SK-N-SH (cell line): ENCODE data around the gene HBG2. TPM values are rescaled to one million over a fixed set of nuclear protein-coding genes. Genes with fewer than 3 reads are reported as not detected.

Experiments used
- CTCF ChIA-PET: fragments of 300-600, 350-600 bp; formaldehyde crosslinking; extraction: SDS; loops from one replicate; lab custom pipeline; 2021; lab: Yijun Ruan, JAX
- POLR2A ChIA-PET: fragments of 350-600 bp; sonication (Branson Sonifier 250); formaldehyde crosslinking; extraction: SDS; loops from one replicate; lab custom pipeline; 2020; ENCODE audit warnings: antibody characterized with exemption, inconsistent platforms; lab: Yijun Ruan, JAX
- DNase-seq: peaks from one replicate; pipeline ENCODE4 v3.0.0; 2012
- H2AFZ ChIP-seq: fragments of 200-600 bp; sonication (generic); 2 replicates; pipeline ENCODE4 v1.8.1; 2016; ENCODE audit warnings: antibody characterized with exemption, mild to moderate bottlenecking, low read depth
- H3F3A ChIP-seq: fragments of 200-600 bp; sonication (generic); replicated peaks from 2 replicates; pipeline ENCODE3; 2016; ENCODE audit warnings: antibody characterized with exemption, mild to moderate bottlenecking; ENCODE audit not compliant: insufficient read depth
- H3K27ac ChIP-seq, 2 experiments: fragments of 200-500 bp in 1 of 2; fragments of 200-600 bp in 1 of 2; sonication (Bioruptor generic) in 1 of 2; sonication (generic), shearing (Covaris generic) in 1 of 2; 2 replicates each; pipeline versions ENCODE4 v1.5.1 to v1.6.1; 2014 to 2016; ENCODE audit warnings: low read depth in 2 of 2, inconsistent platforms in 1 of 2, low read length in 1 of 2, mild to moderate bottlenecking in 1 of 2, mixed read lengths in 1 of 2
- H3K27me3 ChIP-seq: fragments of 200-600 bp; sonication (generic), shearing (Covaris generic); 2 replicates; pipeline ENCODE4 v1.6.1; 2016; ENCODE audit warnings: mixed run types; ENCODE audit not compliant: insufficient read depth
- H3K36me3 ChIP-seq, 2 experiments: fragments of 200-500 bp in 1 of 2; fragments of 200-600 bp in 1 of 2; sonication (Bioruptor generic) in 1 of 2; sonication (generic) in 1 of 2; replicated peaks in 1 of 2; 2 replicates each; pipeline versions ENCODE3 to v1.5.1; 2014 to 2016; ENCODE audit warnings: low read length in 1 of 2, mild to moderate bottlenecking in 1 of 2; ENCODE audit not compliant: insufficient read depth in 2 of 2, control insufficient read depth in 1 of 2
- H3K4me1 ChIP-seq, 2 experiments: fragments of 200-500 bp in 1 of 2; fragments of 200-600 bp in 1 of 2; sonication (Bioruptor generic) in 1 of 2; sonication (generic), shearing (Covaris generic) in 1 of 2; 2 replicates each; pipeline versions ENCODE4 v1.5.1 to v1.6.1; 2014 to 2016; ENCODE audit warnings: low read depth in 1 of 2, low read length in 1 of 2, mixed run types in 1 of 2; ENCODE audit not compliant: insufficient read depth in 2 of 2, control insufficient read depth in 1 of 2
- H3K4me2 ChIP-seq: fragments of 200-600 bp; sonication (generic), shearing (Covaris generic); 2 replicates; pipeline ENCODE4 v1.6.1; 2017; ENCODE audit warnings: mixed run types
- H3K4me3 ChIP-seq, 2 experiments: fragments of 200-500 bp in 1 of 2; fragments of 200-600 bp in 1 of 2; sonication (Bioruptor generic) in 1 of 2; sonication (generic), shearing (Covaris generic) in 1 of 2; 2 replicates each; pipeline versions ENCODE4 v1.5.1 to v1.8.1; 2014 to 2016; ENCODE audit warnings: low read depth in 2 of 2, inconsistent platforms in 1 of 2, low read length in 1 of 2, mild to moderate bottlenecking in 1 of 2, mixed read lengths in 1 of 2, moderate library complexity in 1 of 2
- H3K79me2 ChIP-seq: fragments of 200-600 bp; sonication (generic); 2 replicates; pipeline ENCODE4 v1.8.1; 2017; ENCODE audit warnings: mild to moderate bottlenecking; ENCODE audit not compliant: insufficient read depth
- H3K9ac ChIP-seq: fragments of 200-600 bp; sonication (generic); 2 replicates; pipeline ENCODE4 v1.6.1; 2017; ENCODE audit warnings: mixed run types
- H3K9me2 ChIP-seq: fragments of 200-600 bp; sonication (generic); 2 replicates; pipeline ENCODE4 v1.6.1; 2017; ENCODE audit warnings: mixed run types
- H3K9me3 ChIP-seq: fragments of 200-600 bp; sonication (generic); 2 replicates; pipeline ENCODE4 v1.6.1; 2017; ENCODE audit warnings: mixed run types, mild to moderate bottlenecking, moderate library complexity
- H4K20me1 ChIP-seq: fragments of 200-600 bp; sonication (generic); 2 replicates; pipeline ENCODE4 v1.6.1; 2017; ENCODE audit warnings: mild to moderate bottlenecking, mixed run types; ENCODE audit not compliant: insufficient read depth
- CTCF ChIP-seq: fragments of 200-600 bp; sonication (generic); IDR thresholded peaks from 2 replicates; pipeline ENCODE4 v1.6.1; 2017; ENCODE audit warnings: antibody characterized with exemption, mild to moderate bottlenecking, moderate library complexity
- FOXM1 ChIP-seq: IDR thresholded peaks from 2 replicates; pipeline ENCODE4 v1.4.0; 2012; ENCODE audit warnings: low read depth, mild to moderate bottlenecking
- GABPA ChIP-seq: IDR thresholded peaks from 2 replicates; pipeline ENCODE4 v1.4.0; 2012; ENCODE audit warnings: low read depth, mild to moderate bottlenecking
- GATA2 ChIP-seq: sonication (generic); formaldehyde crosslinking; IDR thresholded peaks from 2 replicates; pipeline ENCODE4 v1.5.0; 2020; ENCODE audit warnings: mild to moderate bottlenecking, missing genetic modification reagents
- JUND ChIP-seq: IDR thresholded peaks from 2 replicates; pipeline ENCODE4 v1.4.0; 2012
- MEF2A ChIP-seq: IDR thresholded peaks from 2 replicates; pipeline ENCODE4 v1.4.0; 2012; ENCODE audit warnings: low read depth, borderline replicate concordance
- MXI1 ChIP-seq: IDR thresholded peaks from 2 replicates; pipeline ENCODE4 v1.6.1; 2012; ENCODE audit warnings: mild to moderate bottlenecking, low read depth, low read length, improper control_type of control experiment
- NFIC ChIP-seq: IDR thresholded peaks from 2 replicates; pipeline ENCODE4 v1.4.0; 2012; ENCODE audit warnings: borderline replicate concordance
- RAD21 ChIP-seq: IDR thresholded peaks from 2 replicates; pipeline ENCODE4 v1.6.1; 2012; ENCODE audit warnings: mild to moderate bottlenecking, low read length
- SIN3A ChIP-seq: IDR thresholded peaks from 2 replicates; pipeline ENCODE4 v1.6.1; 2012; ENCODE audit warnings: low read depth, mild to moderate bottlenecking, low read length, moderate library complexity, borderline replicate concordance
- SMC3 ChIP-seq: IDR thresholded peaks from 2 replicates; pipeline ENCODE4 v1.6.1; 2012; ENCODE audit warnings: low read depth, low read length, improper control_type of control experiment
- TCF12 ChIP-seq: IDR thresholded peaks from 2 replicates; pipeline ENCODE4 v1.4.0; 2012
- TEAD4 ChIP-seq: IDR thresholded peaks from 2 replicates; pipeline ENCODE4 v1.4.0; 2012; ENCODE audit warnings: mild to moderate bottlenecking, borderline replicate concordance; ENCODE audit not compliant: insufficient read depth
- YY1 ChIP-seq: IDR thresholded peaks from 2 replicates; pipeline ENCODE4 v1.4.0; 2012; ENCODE audit warnings: low read depth, mild to moderate bottlenecking
- WGBS: methylation state at CpG from one replicate; pipeline ENCODE4 v1.1.6; 2017; ENCODE audit warnings: low lambda C conversion rate; 5-methylcytosine and 5-hydroxymethylcytosine counted together
- polyA plus RNA-seq, 3 experiments: library from polyadenylated mRNA; depleted of rRNA; stranded (reverse); fragments of >200 nt; gene quantifications; 2 replicates each; pipeline ENCODE4 v1.2.3, GENCODE V29; 2012

HBG2 gene
- polyA plus RNA-seq, 1 of the 3 experiments (the other 2 are of a cell fraction), result 0.33 TPM

- 4% methylated on average over 7 of the region's 7 CpGs for WGBS
- Histone ChIP-seq H3K27me3 (no peaks in the 10 kb centered on the region), H3F3A (no peaks in the 10 kb centered on the region), H3K4me1 (no peaks in the 10 kb centered on the region), H3K9me2 (no peaks in the 10 kb centered on the region), H3K4me2 (no peak overlapping the region), H3K27ac (no peak overlapping the region), H3K9ac (no peak overlapping the region), H2AFZ (no peak overlapping the region), H3K9me3 (no peaks in the 10 kb centered on the region), H3K36me3 (no peaks in the 10 kb centered on the region), H3K4me3 (no peak overlapping the region), H3K79me2 (no peaks in the 10 kb centered on the region), H4K20me1 (no peaks in the 10 kb centered on the region)
- ChIA-PET CTCF (interaction anchor here (0.5 kb wide), 1 partner anchor 57 kb away, joined by 3 read pairs; no protein-coding TSS in a partner anchor), POLR2A (no interaction called here)
- DNase-seq, result no peak
- no peak for TF ChIP-seq TCF12
- TF ChIP-seq YY1, result no peak
- TF ChIP-seq NFIC, result no peak
- TF ChIP-seq MXI1, result no peak
- TF ChIP-seq SIN3A, result no peak
- no peak for TF ChIP-seq GATA2 (CRISPR knock-in tag)
- TF ChIP-seq FOXM1, result no peak
- TF ChIP-seq RAD21, result no peak
- no peak for TF ChIP-seq TEAD4
Observed at GRCh38 chr11:5210376-5210885, 44.1 kb downstream of the HBG2 start.

GRCh38 chr11:5204787-5205186 is 49.8 kb downstream of the HBG2 start:
- Histone ChIP-seq H3K9me3 (no peaks in the 10 kb centered on the region), H3K9ac (no peak overlapping the region), H3K4me1 (no peaks in the 10 kb centered on the region), H3K36me3 (no peaks in the 10 kb centered on the region), H3K79me2 (no peaks in the 10 kb centered on the region), H3K9me2 (no peaks in the 10 kb centered on the region), H3K27ac (no peak overlapping the region), H3F3A (no peaks in the 10 kb centered on the region), H3K4me2 (no peak overlapping the region), H3K4me3 (no peak overlapping the region), H4K20me1 (no peaks in the 10 kb centered on the region), H3K27me3 (peaks cover 6% of the 10 kb centered on the region; the same call in 1 of the 2 replicates), H2AFZ (no peak overlapping the region)
- peak; percentile 66 for TF ChIP-seq RAD21
- peak; percentile 59 for TF ChIP-seq SMC3
- TF ChIP-seq CTCF, result peak; percentile 71
- TF ChIP-seq JUND, result no peak
- TF ChIP-seq GABPA, result no peak
- TF ChIP-seq MEF2A, result no peak
- 0% methylated on average over 1 of the region's 1 CpG for WGBS
- DNase-seq, result peak; percentile 10
- ChIA-PET POLR2A (no interaction called here), CTCF (interaction anchor here (1.6 kb wide), 1 partner anchor 175 kb away, joined by 4 read pairs; no protein-coding TSS in a partner anchor)
